CD14-positive monocyte (primary cell): ENCODE data around the gene RGS9. TPM values are rescaled to one million over a fixed set of nuclear protein-coding genes. Genes with fewer than 3 reads are reported as not detected.
"Not testable (repeated sequence)": the region's sequence is repeated elsewhere in the genome, so short reads cannot be mapped to it uniquely, and the experiment has no call there.

Experiments
- DNase-seq, 3 donors: peaks; one replicate each; pipeline ENCODE4 v3.0.0-alpha.2; 2011 to 2022
- H2AFZ ChIP-seq: 2 replicates; pipeline ENCODE4 v1.6.0; 2012; ENCODE audit warnings: mild to moderate bottlenecking, low read depth, low read length, inconsistent platforms; ENCODE audit not compliant: insufficient read depth, poor library complexity, severe bottlenecking
- H3K27ac ChIP-seq, 2 donors: 1 replicate in 1 of 2; 2 replicates in 1 of 2; pipeline ENCODE4 v1.5.1; 2012 to 2013; ENCODE audit warnings: low read length in 2 of 2, control low read depth in 1 of 2, inconsistent platforms in 1 of 2, low read depth in 1 of 2, mild to moderate bottlenecking in 1 of 2
- H3K27me3 ChIP-seq, 2 donors: one replicate each; pipeline versions ENCODE4 v1.6.0 to v1.6.1; 2011 to 2013; ENCODE audit warnings: low read length in 2 of 2; ENCODE audit not compliant: control insufficient read depth in 2 of 2, insufficient read depth in 2 of 2
- H3K36me3 ChIP-seq, 2 donors: replicated peaks in 1 of 2; 1 replicate in 1 of 2; 2 replicates in 1 of 2; pipeline versions ENCODE4 v1.5.1 to v1.6.1; 2012 to 2013; ENCODE audit warnings: low read length in 2 of 2, control low read depth in 1 of 2, inconsistent platforms in 1 of 2, mild to moderate bottlenecking in 1 of 2; ENCODE audit not compliant: insufficient read depth in 2 of 2, control insufficient read depth in 1 of 2
- H3K4me1 ChIP-seq, 2 donors: 1 replicate in 1 of 2; 2 replicates in 1 of 2; pipeline versions ENCODE4 v1.5.1 to v1.6.1; 2012 to 2013; ENCODE audit warnings: low read length in 2 of 2, control low read depth in 1 of 2, inconsistent platforms in 1 of 2, mild to moderate bottlenecking in 1 of 2, moderate library complexity in 1 of 2; ENCODE audit not compliant: insufficient read depth in 2 of 2, control insufficient read depth in 1 of 2
- H3K4me2 ChIP-seq: replicated peaks from 2 replicates; pipeline ENCODE3; 2012; ENCODE audit warnings: low read length, moderate library complexity, mild to moderate bottlenecking; ENCODE audit not compliant: poor library complexity, severe bottlenecking; ENCODE audit errors: extremely low read depth
- H3K4me3 ChIP-seq, 3 experiments: fragments of 200-600 bp in 1 of 3; sonication (generic) in 1 of 3; replicated peaks in 1 of 3; 1 replicate in 2 of 3; 2 replicates in 1 of 3; pipeline ENCODE4 v1.5.1; 2011 to 2013; ENCODE audit warnings: low read length in 3 of 3, mild to moderate bottlenecking in 3 of 3, control low read depth in 2 of 3, low read depth in 2 of 3, inconsistent platforms in 1 of 3, moderate library complexity in 1 of 3
- H3K79me2 ChIP-seq: 2 replicates; pipeline ENCODE4 v1.6.0; 2012; ENCODE audit warnings: mild to moderate bottlenecking, control low read depth, inconsistent platforms, low read length, moderate library complexity; ENCODE audit not compliant: insufficient read depth
- H3K9ac ChIP-seq: 2 replicates; pipeline ENCODE4 v1.6.0; 2017; ENCODE audit warnings: low read length, mild to moderate bottlenecking; ENCODE audit not compliant: insufficient read depth, poor library complexity, severe bottlenecking
- H3K9me3 ChIP-seq, 2 donors: replicated peaks in 1 of 2; 1 replicate in 1 of 2; 2 replicates in 1 of 2; pipeline versions ENCODE4 v1.5.1 to v1.6.1; 2012 to 2013; ENCODE audit warnings: low read length in 2 of 2, control low read depth in 1 of 2; ENCODE audit not compliant: control insufficient read depth in 1 of 2, insufficient read depth in 1 of 2
- H4K20me1 ChIP-seq: 2 replicates; pipeline ENCODE4 v1.6.0; 2012; ENCODE audit warnings: mild to moderate bottlenecking, low read length, control low read depth, moderate library complexity; ENCODE audit not compliant: insufficient read depth
- H3K27ac Mint-ChIP-seq, 7 donors: one replicate each; pipeline ENCODE4 v1.8.0; 2020; ENCODE audit warnings: mild to moderate bottlenecking in 7 of 7, mixed read lengths in 7 of 7, moderate library complexity in 6 of 7, inconsistent platforms in 2 of 7
- H3K27me3 Mint-ChIP-seq, 3 donors: one replicate each; pipeline ENCODE4 v1.8.0; 2021 to 2022; ENCODE audit warnings: low read depth in 3 of 3, mild to moderate bottlenecking in 3 of 3, mixed read lengths in 3 of 3, moderate library complexity in 3 of 3, inconsistent platforms in 1 of 3
- H3K36me3 Mint-ChIP-seq, 2 donors: one replicate each; pipeline ENCODE4 v1.8.0; 2020; ENCODE audit warnings: mixed read lengths in 2 of 2, inconsistent platforms in 1 of 2, mild to moderate bottlenecking in 1 of 2
- H3K4me1 Mint-ChIP-seq: one replicate; pipeline ENCODE4 v1.8.0; 2020; ENCODE audit warnings: mild to moderate bottlenecking, mixed read lengths
- H3K4me3 Mint-ChIP-seq, 2 donors: one replicate each; pipeline ENCODE4 v1.8.0; 2020; ENCODE audit warnings: mild to moderate bottlenecking in 2 of 2, mixed read lengths in 2 of 2, moderate library complexity in 1 of 2
- H3K9me3 Mint-ChIP-seq, 7 donors: one replicate each; pipeline ENCODE4 v1.8.0; 2020 to 2022; ENCODE audit warnings: mixed read lengths in 7 of 7, mild to moderate bottlenecking in 6 of 7, moderate library complexity in 6 of 7, inconsistent platforms in 2 of 7
- CTCF ChIP-seq: fragments of 200-600 bp; IDR thresholded peaks from one replicate; pipeline ENCODE4 v1.8.0; 2022; ENCODE audit warnings: antibody characterized with exemption, mild to moderate bottlenecking
- WGBS: methylation state at CpG from one replicate; pipeline ENCODE4 v1.1.5; 2013; ENCODE audit warnings: missing lambda C conversion rate; ENCODE audit not compliant: insufficient coverage; 5-methylcytosine and 5-hydroxymethylcytosine counted together
- intact Hi-C, 2 donors: fragments of 100-400 bp; cut with micrococcal nuclease; formaldehyde crosslinking; loops; one replicate each; pipeline versions ENCODE4 v1.15.0 to v1.15.1; 2023
- polyA plus RNA-seq, 3 donors: library from polyadenylated mRNA; depleted of rRNA in 1 of 3; unstranded in 2 of 3; stranded (reverse) in 1 of 3; fragments of 300-500 nt in 2 of 3; fragments of >200 nt in 1 of 3; fragmentation: Illumina TruSeq in 2 of 3; gene quantifications; 1 replicate in 2 of 3; 2 replicates in 1 of 3; pipeline ENCODE4 v1.2.3, GENCODE V29; 2012 to 2021

Gene RGS9
- polyA plus RNA-seq, 3 donors = 0.08 TPM; not detected in 2

GRCh38 chr17:65092262-65092661 lies 44.9 kb upstream of the RGS9 start:
- no peaks in the 10 kb centered on the region for H3K9me3 ChIP-seq
- no peaks in the 10 kb centered on the region for H3K27me3 ChIP-seq
- 100% methylated on average over 2 of the region's 3 CpGs for WGBS
- H3K9ac ChIP-seq = no peak overlapping the region
- no peak for TF ChIP-seq CTCF
- H4K20me1 ChIP-seq = no peaks in the 10 kb centered on the region
- no peak overlapping the region for H3K4me3 ChIP-seq
- no peak overlapping the region for H3K4me3 Mint-ChIP-seq
- H3K27me3 Mint-ChIP-seq = peaks cover 4 to 9% (median 9%) of the 10 kb centered on the region in 3 donors
- no peak overlapping the region for H3K4me2 ChIP-seq
- H3K27ac Mint-ChIP-seq = no peak overlapping the region
- no peaks in the 10 kb centered on the region for H3K4me1 Mint-ChIP-seq
- no peaks in the 10 kb centered on the region for H3K36me3 Mint-ChIP-seq
- no peak overlapping the region for H2AFZ ChIP-seq
- no peak overlapping the region for H3K27ac ChIP-seq
- H3K79me2 ChIP-seq = no peaks in the 10 kb centered on the region
- no peaks in the 10 kb centered on the region for H3K36me3 ChIP-seq
- H3K4me1 ChIP-seq = no peaks in the 10 kb centered on the region
- no peak for DNase-seq
- intact Hi-C loops = no loop called here
- peaks cover 0 to 3% (median 0%) of the 10 kb centered on the region in 7 donors for H3K9me3 Mint-ChIP-seq

GRCh38 chr17:65092721-65093356 lies 44.3 kb upstream of the RGS9 start:
- H3K9me3 ChIP-seq, H3K9ac ChIP-seq, H4K20me1 ChIP-seq, H3K36me3 Mint-ChIP-seq, H3K36me3 ChIP-seq, H3K4me1 ChIP-seq, H3K27me3 Mint-ChIP-seq, intact Hi-C loops, H3K79me2 ChIP-seq, DNase-seq, H3K27me3 ChIP-seq, H3K4me3 ChIP-seq, H2AFZ ChIP-seq, H3K27ac ChIP-seq, H3K4me2 ChIP-seq, H3K27ac Mint-ChIP-seq, H3K4me3 Mint-ChIP-seq, H3K9me3 Mint-ChIP-seq, H3K4me1 Mint-ChIP-seq: not testable (repeated sequence)
- 100% methylated on average over 8 of the region's 15 CpGs for WGBS
